ENCODE measurements around the gene ARL6IP1. TPM values are rescaled to one million over a fixed set of nuclear protein-coding genes. Genes with fewer than 3 reads are reported as not detected.
A peak's percentile ranks its signal among the peaks of the same experiment; 100 is the strongest.

The ARL6IP1 gene
- total RNA-seq, 1 donor from 2014 or later = 128 TPM

- peaks cover 8% of the 10 kb centered on the region for H3K36me3 ChIP-seq (ENCODE audit: insufficient read depth, low read length)
- H3K9ac ChIP-seq (ENCODE audit: low read length) = peak overlapping the region; percentile 89
- peak overlapping the region; percentile 80 for H3K4me3 ChIP-seq (ENCODE audit: insufficient read depth, low read depth, low read length)
- Mint-ChIP-seq H3K27ac (ENCODE audit: unreplicated experiment) (peak overlapping the region; percentile 95), H3K27me3 (ENCODE audit: low read depth, unreplicated experiment) (no peaks in the 10 kb centered on the region), H3K36me3 (ENCODE audit: low read depth, unreplicated experiment) (peaks cover 2% of the 10 kb centered on the region), H3K4me1 (ENCODE audit: low read depth, unreplicated experiment) (peaks cover 33% of the 10 kb centered on the region), H3K9me3 (ENCODE audit: unreplicated experiment) (no peaks in the 10 kb centered on the region), H3K4me3 (ENCODE audit: unreplicated experiment) (peak overlapping the region; percentile 97)
- no peak overlapping the region for H2AFZ ChIP-seq (ENCODE audit: low read depth, low read length)
- no peaks in the 10 kb centered on the region for H3K27me3 ChIP-seq (ENCODE audit: insufficient read depth, low read length)
- FAIRE-seq (no peak), DNase-seq (ENCODE audit: low read depth) (no peak)
- H3K4me1 ChIP-seq (ENCODE audit: insufficient read depth, low read length) = peaks cover 23% of the 10 kb centered on the region
- no peaks in the 10 kb centered on the region for H3K9me3 ChIP-seq (ENCODE audit: insufficient read depth, low read depth, low read length)
- H3K27ac ChIP-seq (ENCODE audit: low read depth, low read length) = peak overlapping the region; percentile 82
- H4K20me1 ChIP-seq (ENCODE audit: insufficient read depth, low read length) = peaks cover 46% of the 10 kb centered on the region
- TF ChIP-seq EZH2 (IDR thresholded peaks at IDR 0.05; ENCODE audit: insufficient read depth, low read length) = no peak
- TF ChIP-seq, protein P1, sequence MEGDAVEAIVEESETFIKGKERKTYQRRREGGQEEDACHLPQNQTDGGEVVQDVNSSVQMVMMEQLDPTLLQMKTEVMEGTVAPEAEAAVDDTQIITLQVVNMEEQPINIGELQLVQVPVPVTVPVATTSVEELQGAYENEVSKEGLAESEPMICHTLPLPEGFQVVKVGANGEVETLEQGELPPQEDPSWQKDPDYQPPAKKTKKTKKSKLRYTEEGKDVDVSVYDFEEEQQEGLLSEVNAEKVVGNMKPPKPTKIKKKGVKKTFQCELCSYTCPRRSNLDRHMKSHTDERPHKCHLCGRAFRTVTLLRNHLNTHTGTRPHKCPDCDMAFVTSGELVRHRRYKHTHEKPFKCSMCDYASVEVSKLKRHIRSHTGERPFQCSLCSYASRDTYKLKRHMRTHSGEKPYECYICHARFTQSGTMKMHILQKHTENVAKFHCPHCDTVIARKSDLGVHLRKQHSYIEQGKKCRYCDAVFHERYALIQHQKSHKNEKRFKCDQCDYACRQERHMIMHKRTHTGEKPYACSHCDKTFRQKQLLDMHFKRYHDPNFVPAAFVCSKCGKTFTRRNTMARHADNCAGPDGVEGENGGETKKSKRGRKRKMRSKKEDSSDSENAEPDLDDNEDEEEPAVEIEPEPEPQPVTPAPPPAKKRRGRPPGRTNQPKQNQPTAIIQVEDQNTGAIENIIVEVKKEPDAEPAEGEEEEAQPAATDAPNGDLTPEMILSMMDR (IDR thresholded peaks at IDR 0.05; ENCODE audit: insufficient read depth, low read depth, low read length) = no peak
- H3K79me2 ChIP-seq (ENCODE audit: insufficient read depth, low read length) = peaks cover 56% of the 10 kb centered on the region
- peak overlapping the region; percentile 89 for H3K4me2 ChIP-seq (ENCODE audit: low read length)
These were observed 589 bp downstream of the ARL6IP1 start for GRCh38 chr16:18800775-18801144.

DNA sequence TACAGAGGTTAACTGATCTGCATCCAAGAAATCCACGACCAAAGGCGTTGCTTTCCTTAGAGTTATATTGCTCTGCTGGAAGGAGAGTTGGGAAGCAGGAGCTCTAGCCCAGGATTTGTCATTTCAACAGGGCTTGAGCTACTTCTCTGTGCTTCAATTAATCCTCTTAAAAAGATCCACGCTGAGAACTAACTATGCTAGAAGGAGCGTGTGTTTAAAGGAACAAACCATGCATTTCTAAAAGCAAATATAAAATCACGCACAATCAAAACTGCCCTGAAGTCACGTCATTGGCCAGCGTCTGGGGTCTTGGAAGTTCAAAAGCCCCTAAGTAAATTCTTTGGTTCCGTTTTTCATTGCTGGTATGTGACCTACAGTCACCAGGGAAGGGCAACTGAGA is 1.1 kb downstream of the ARL6IP1 start:
- FAIRE-seq (no peak), DNase-seq (ENCODE audit: low read depth) (no peak)
- H3K27ac Mint-ChIP-seq (ENCODE audit: unreplicated experiment) = peak overlapping the region; percentile 95
- peaks cover 23% of the 10 kb centered on the region for H3K4me1 ChIP-seq (ENCODE audit: insufficient read depth, low read length)
- TF ChIP-seq, protein P1 (IDR thresholded peaks at IDR 0.05; ENCODE audit: insufficient read depth, low read depth, low read length) = no peak
- TF ChIP-seq EZH2 (IDR thresholded peaks at IDR 0.05; ENCODE audit: insufficient read depth, low read length) = no peak
- peaks cover 12% of the 10 kb centered on the region for H3K36me3 ChIP-seq (ENCODE audit: insufficient read depth, low read length)
- no peaks in the 10 kb centered on the region for H3K27me3 ChIP-seq (ENCODE audit: insufficient read depth, low read length)
- peak overlapping the region; percentile 82 for H3K27ac ChIP-seq (ENCODE audit: low read depth, low read length)
- peaks cover 31% of the 10 kb centered on the region for H3K4me1 Mint-ChIP-seq (ENCODE audit: low read depth, unreplicated experiment)
- peak overlapping the region; percentile 89 for H3K4me2 ChIP-seq (ENCODE audit: low read length)
- H3K4me3 ChIP-seq (ENCODE audit: insufficient read depth, low read depth, low read length) = peak overlapping the region; percentile 80
- H3K36me3 Mint-ChIP-seq (ENCODE audit: low read depth, unreplicated experiment) = peaks cover 2% of the 10 kb centered on the region
- no peak overlapping the region for H2AFZ ChIP-seq (ENCODE audit: low read depth, low read length)
- peaks cover 60% of the 10 kb centered on the region for H3K79me2 ChIP-seq (ENCODE audit: insufficient read depth, low read length)
- H3K27me3 Mint-ChIP-seq (ENCODE audit: low read depth, unreplicated experiment) = no peaks in the 10 kb centered on the region
- peak overlapping the region; percentile 89 for H3K9ac ChIP-seq (ENCODE audit: low read length)
- peak overlapping the region; percentile 97 for H3K4me3 Mint-ChIP-seq (ENCODE audit: unreplicated experiment)
- peaks cover 46% of the 10 kb centered on the region for H4K20me1 ChIP-seq (ENCODE audit: insufficient read depth, low read length)
- H3K9me3 ChIP-seq (ENCODE audit: insufficient read depth, low read depth, low read length) = no peaks in the 10 kb centered on the region
- H3K9me3 Mint-ChIP-seq (ENCODE audit: unreplicated experiment) = no peaks in the 10 kb centered on the region

GRCh38 chr16:18799500-18799899 is 1.8 kb downstream of the ARL6IP1 start:
- TF ChIP-seq EZH2 (IDR thresholded peaks at IDR 0.05; ENCODE audit: insufficient read depth, low read length) = no peak
- TF ChIP-seq, protein P1 (IDR thresholded peaks at IDR 0.05; ENCODE audit: insufficient read depth, low read depth, low read length) = no peak
- Histone ChIP-seq H3K27me3 (ENCODE audit: insufficient read depth, low read length) (no peaks in the 10 kb centered on the region), H4K20me1 (ENCODE audit: insufficient read depth, low read length) (peaks cover 46% of the 10 kb centered on the region), H3K9me3 (ENCODE audit: insufficient read depth, low read depth, low read length) (no peaks in the 10 kb centered on the region), H3K9ac (ENCODE audit: low read length) (peak overlapping the region; percentile 89), H3K4me3 (ENCODE audit: insufficient read depth, low read depth, low read length) (peak overlapping the region; percentile 80), H3K4me2 (ENCODE audit: low read length) (peak overlapping the region; percentile 89), H3K27ac (ENCODE audit: low read depth, low read length) (no peak overlapping the region), H3K36me3 (ENCODE audit: insufficient read depth, low read length) (peaks cover 16% of the 10 kb centered on the region), H3K79me2 (ENCODE audit: insufficient read depth, low read length) (peaks cover 61% of the 10 kb centered on the region), H3K4me1 (ENCODE audit: insufficient read depth, low read length) (peaks cover 23% of the 10 kb centered on the region), H2AFZ (ENCODE audit: low read depth, low read length) (no peak overlapping the region)
- H3K9me3 Mint-ChIP-seq (ENCODE audit: unreplicated experiment) = no peaks in the 10 kb centered on the region
- FAIRE-seq (no peak), DNase-seq (ENCODE audit: low read depth) (no peak)
- peak overlapping the region; percentile 97 for H3K4me3 Mint-ChIP-seq (ENCODE audit: unreplicated experiment)
- peaks cover 2% of the 10 kb centered on the region for H3K36me3 Mint-ChIP-seq (ENCODE audit: low read depth, unreplicated experiment)
- H3K27ac Mint-ChIP-seq (ENCODE audit: unreplicated experiment) = peak overlapping the region; percentile 21
- no peaks in the 10 kb centered on the region for H3K27me3 Mint-ChIP-seq (ENCODE audit: low read depth, unreplicated experiment)
- H3K4me1 Mint-ChIP-seq (ENCODE audit: low read depth, unreplicated experiment) = peaks cover 25% of the 10 kb centered on the region
